K562 (cell line): ENCODE measurements around the gene TJP2. TPM values are rescaled to one million over a fixed set of nuclear protein-coding genes. Genes with fewer than 3 reads are reported as not detected.

ENCODE experiments used
- ATAC-seq: fragments of 200-7000 bp; cut with Tn5 transposase; 3 replicates; pipeline ENCODE4 v1.9.1; 2020; ENCODE audit warnings: moderate library complexity
- BruUV-seq: library from RNA; stranded (reverse); fragments of 400-500 nt; replicated peaks from 2 replicates; lab custom pipeline; 2021; lab: Mats Ljungman, UMichigan
- CTCF ChIA-PET: fragments of 300-600 bp; formaldehyde crosslinking; extraction: SDS; loops from one replicate; lab custom pipeline; 2021; ENCODE audit warnings: low intra/inter-chr PET ratio; lab: Yijun Ruan, JAX
- POLR2A ChIA-PET: fragments of 300-600, 350-650 bp; sonication (Branson Sonifier 250); formaldehyde crosslinking; extraction: SDS; loops from one replicate; lab custom pipeline; 2021; ENCODE audit warnings: antibody characterized with exemption, inconsistent platforms; lab: Yijun Ruan, JAX
- DNase-seq, 4 experiments: peaks; one replicate each; pipeline versions ENCODE4 v3.0.0 to v3.0.0-alpha.2; 2011 to 2018; ENCODE audit warnings: low spot score in 3 of 4, mixed read lengths in 3 of 4; ENCODE audit errors: extremely low read depth in 1 of 4
- FAIRE-seq: peaks from 2 replicates; lab custom pipeline; 2011; peaks lifted over from hg19 to GRCh38; lab: Jason Lieb, UNC
- H2AFZ ChIP-seq: 2 replicates; pipeline ENCODE4 v1.6.0; 2011; ENCODE audit warnings: low read depth, low read length, control low read depth, inconsistent platforms
- H3K27ac ChIP-seq: fragments of 200-600 bp; 3 replicates; pipeline ENCODE4 v1.8.0; 2011; ENCODE audit warnings: low read depth, mild to moderate bottlenecking, control low read depth, inconsistent platforms, low read length, moderate library complexity, mixed read lengths; ENCODE audit errors: extremely low read depth
- H3K27me3 ChIP-seq, 2 experiments: fragments of 300-600 bp in 1 of 2; 2 replicates in 1 of 2; 3 replicates in 1 of 2; pipeline versions ENCODE4 v1.6.0 to v1.8.0; 2011; ENCODE audit warnings: inconsistent platforms in 2 of 2, low read length in 2 of 2, mild to moderate bottlenecking in 1 of 2, mixed read lengths in 1 of 2, moderate library complexity in 1 of 2; ENCODE audit not compliant: control insufficient read depth in 2 of 2, insufficient read depth in 2 of 2
- H3K36me3 ChIP-seq: fragments of 300-600 bp; 3 replicates; pipeline ENCODE4 v1.8.0; 2011; ENCODE audit warnings: mild to moderate bottlenecking, low read length, inconsistent platforms; ENCODE audit not compliant: control insufficient read depth, insufficient read depth
- H3K4me1 ChIP-seq, 2 experiments: fragments of 200-600 bp in 1 of 2; replicated peaks in 1 of 2; 2 replicates in 1 of 2; 3 replicates in 1 of 2; pipeline versions ENCODE4 v1.5.1 to v1.8.0; 2011; ENCODE audit warnings: inconsistent platforms in 2 of 2, low read length in 2 of 2, mild to moderate bottlenecking in 1 of 2, mixed read lengths in 1 of 2, moderate library complexity in 1 of 2; ENCODE audit not compliant: control insufficient read depth in 2 of 2, insufficient read depth in 2 of 2
- H3K4me2 ChIP-seq: 2 replicates; pipeline ENCODE4 v1.6.1; 2011; ENCODE audit warnings: low read length, control low read depth, inconsistent platforms, mixed read lengths; ENCODE audit not compliant: insufficient read depth
- H3K4me3 ChIP-seq: fragments of 200-600 bp; sonication (generic), shearing (Covaris generic); 2 replicates; pipeline ENCODE4 v1.5.1; 2016; ENCODE audit warnings: control low read depth, inconsistent platforms
- H3K79me2 ChIP-seq: fragments of 200-600 bp; 3 replicates; pipeline ENCODE4 v1.8.0; 2011; ENCODE audit warnings: low read length, inconsistent platforms; ENCODE audit not compliant: control insufficient read depth, insufficient read depth
- H3K9ac ChIP-seq, 2 experiments: 2 replicates each; pipeline versions ENCODE4 v1.6.0 to v1.6.1; 2011; ENCODE audit warnings: low read depth in 2 of 2, low read length in 2 of 2, control low read depth in 1 of 2, inconsistent platforms in 1 of 2, mild to moderate bottlenecking in 1 of 2, mixed read lengths in 1 of 2; ENCODE audit not compliant: insufficient read depth in 1 of 2
- H3K9me1 ChIP-seq: one replicate; pipeline ENCODE4 v1.6.0; 2011; ENCODE audit warnings: inconsistent platforms, mild to moderate bottlenecking, low read length, moderate library complexity; ENCODE audit not compliant: control insufficient read depth, insufficient read depth
- H3K9me3 ChIP-seq: replicated peaks from 2 replicates; pipeline ENCODE4 v1.5.1; 2011; ENCODE audit warnings: low read depth, low read length, inconsistent platforms; ENCODE audit not compliant: control insufficient read depth, insufficient read depth
- H4K20me1 ChIP-seq: replicated peaks from 2 replicates; pipeline ENCODE4 v1.6.1; 2011; ENCODE audit warnings: low read length, inconsistent platforms, mixed read lengths; ENCODE audit not compliant: control insufficient read depth, insufficient read depth
- E2F1 ChIP-seq: sonication (generic); formaldehyde crosslinking; IDR thresholded peaks from 2 replicates; pipeline ENCODE4 v1.8.1; 2023; ENCODE audit warnings: mild to moderate bottlenecking, missing genetic modification reagents, moderate library complexity
- FOXM1 ChIP-seq, 2 experiments: fragments of 450-650 bp in 1 of 2; sonication (generic) in 1 of 2; formaldehyde crosslinking in 1 of 2; IDR thresholded peaks; 2 replicates each; pipeline versions ENCODE4 v1.6.1 to v1.9.0; 2017 to 2022; ENCODE audit warnings: low read depth in 2 of 2, mild to moderate bottlenecking in 2 of 2, missing genetic modification reagents in 1 of 2, moderate library complexity in 1 of 2
- GATA2 ChIP-seq: sonication (generic); formaldehyde crosslinking; IDR thresholded peaks from 2 replicates; pipeline ENCODE4 v1.4.0; 2020; ENCODE audit warnings: mild to moderate bottlenecking, missing genetic modification reagents
- MXD1 ChIP-seq: fragments of 250-450 bp; sonication (Bioruptor Pico); IDR thresholded peaks from 2 replicates; pipeline ENCODE4 v1.8.0; 2021; ENCODE audit warnings: borderline replicate concordance, mild to moderate bottlenecking, moderate library complexity; ENCODE audit not compliant: poor library complexity, severe bottlenecking
- POLR2AphosphoS2 ChIP-seq: IDR thresholded peaks from 2 replicates; pipeline ENCODE4 v1.6.1; 2012; ENCODE audit warnings: low read length, improper control_type of control experiment
- RBM25 ChIP-seq: fragments of 200-400 bp; formaldehyde crosslinking; IDR thresholded peaks from 2 replicates; pipeline ENCODE4 v1.6.1; 2018; ENCODE audit warnings: low read length, low read depth, moderate library complexity; ENCODE audit not compliant: severe bottlenecking
- RBM34 ChIP-seq: fragments of 200-400 bp; formaldehyde crosslinking; IDR thresholded peaks from 2 replicates; pipeline ENCODE4 v1.6.1; 2018; ENCODE audit warnings: low read length, borderline replicate concordance; ENCODE audit not compliant: insufficient read depth
- ZNF12 ChIP-seq: sonication (generic); formaldehyde crosslinking; IDR thresholded peaks from 2 replicates; pipeline ENCODE4 v1.4.0; 2020; ENCODE audit warnings: mild to moderate bottlenecking, missing genetic modification reagents
- ZNF253 ChIP-seq: fragments of 250-450 bp; sonication (Bioruptor Pico); conservative IDR thresholded peaks from 2 replicates; pipeline ENCODE4 v1.6.1; 2021; ENCODE audit warnings: mild to moderate bottlenecking
- ZNF592 ChIP-seq: fragments of 450-650 bp; IDR thresholded peaks from 2 replicates; pipeline ENCODE4 v1.6.1; 2017; ENCODE audit warnings: antibody characterized with exemption, mild to moderate bottlenecking
- WGBS: fragments of 100-300 bp; shearing (Covaris generic); methylation state at CpG from one replicate; pipeline ENCODE4 v1.1.6; 2016; ENCODE audit warnings: low coverage, mixed read lengths; ENCODE audit not compliant: insufficient coverage; ENCODE audit errors: missing lambda C conversion rate; 5-methylcytosine and 5-hydroxymethylcytosine counted together
- in situ Hi-C: fragments of 300-500 bp; cut with MboI; formaldehyde crosslinking; loops from 4 replicates; pipeline ENCODE4 v1.15.0; 2018; ENCODE audit warnings: inconsistent platforms, mixed read lengths
- intact Hi-C: fragments of 100-400 bp; cut with micrococcal nuclease; formaldehyde crosslinking; loops from 2 replicates; pipeline ENCODE4 v1.14.2; 2022
- polyA plus RNA-seq, 8 experiments: library from polyadenylated mRNA; depleted of rRNA in 4 of 8; stranded (reverse) in 5 of 8; unstranded in 3 of 8; fragments of >200 nt; fragmentation: Nextera tagmentation in 2 of 8; fragmentation: Illumina TruSeq in 1 of 8; extraction: Ambion mirVana in 2 of 8; extraction: Trizol in 1 of 8; gene quantifications; 2 replicates each; pipeline versions ENCODE4 v1.2.1 to v1.2.3, GENCODE V29; 2011 to 2014; ENCODE audit warnings: inconsistent platforms in 1 of 8, missing spikeins in 1 of 8
- total RNA-seq, 7 experiments: library from RNA; depleted of rRNA in 6 of 7; stranded (reverse); fragments of >200 nt in 6 of 7; fragmentation: Illumina TruSeq in 2 of 7; extraction: Trizol in 2 of 7; gene quantifications; 2 replicates each; pipeline versions ENCODE4 v1.2.1 to v1.2.3, GENCODE V29; 2011 to 2021; ENCODE audit warnings: low replicate concordance in 1 of 7

TJP2 gene
- total and polyA plus RNA-seq, 9 of the 15 experiments (the other 6 are each of a cell fraction or from before 2014, with no cell fraction given) = 4.0 to 24.1 (median 16.8) TPM

DNA sequence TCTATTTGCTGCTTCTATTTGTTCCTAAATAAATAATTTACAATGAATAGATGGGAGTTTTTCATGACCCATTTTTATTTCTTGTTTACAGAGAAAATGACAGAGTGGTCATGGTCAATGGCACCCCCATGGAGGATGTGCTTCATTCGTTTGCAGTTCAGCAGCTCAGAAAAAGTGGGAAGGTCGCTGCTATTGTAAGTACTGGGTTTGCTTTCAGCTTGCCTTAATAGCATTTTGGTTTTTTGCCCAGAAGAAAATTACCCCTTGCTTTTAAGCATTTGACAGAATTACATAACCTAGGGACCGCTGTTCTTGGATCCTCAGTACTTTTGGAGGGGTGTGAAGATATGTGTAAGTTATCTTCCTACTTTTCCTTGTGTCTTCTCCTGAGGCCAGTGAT lies 44.1 kb downstream of the TJP2 start:
- DNase-seq (no peak), ATAC-seq (no peak), FAIRE-seq (no peak)
- no peaks in the 10 kb centered on the region for H3K9me3 ChIP-seq
- no peak overlapping the region for H2AFZ ChIP-seq
- H3K27ac ChIP-seq = no peak overlapping the region
- no peaks in the 10 kb centered on the region for H3K79me2 ChIP-seq
- ChIA-PET CTCF (no interaction called here), POLR2A (no interaction called here)
- WGBS = 81% methylated on average over 3 of the region's 3 CpGs
- intact Hi-C loops (no loop called here), in situ Hi-C loops (no loop called here)
- H4K20me1 ChIP-seq = no peaks in the 10 kb centered on the region
- H3K27me3 ChIP-seq = no peaks in the 10 kb centered on the region
- H3K9ac ChIP-seq = no peak overlapping the region
- BruUV-seq = no TSS peak
- no peak overlapping the region for H3K4me2 ChIP-seq
- peaks cover 7 to 20% of the 10 kb centered on the region in 2 experiments; a peak in 4 of 5 replicates for H3K4me1 ChIP-seq
- no peak overlapping the region for H3K4me3 ChIP-seq
- no peaks in the 10 kb centered on the region for H3K9me1 ChIP-seq
- TF ChIP-seq ZNF12 (CRISPR knock-in tag) (no peak), FOXM1 (IDR thresholded peaks at IDR 0.05; ENCODE audit: low read depth) (no peak), FOXM1 (CRISPR knock-in tag; IDR thresholded peaks at IDR 0.05; ENCODE audit: low read depth) (no peak), ZNF253 (CRISPR knock-in tag) (no peak), GATA2 (CRISPR knock-in tag) (no peak), ZNF592 (no peak), E2F1 (no peak), MXD1 (no peak), RBM34 (no peak), RBM25 (no peak), POLR2AphosphoS2 (no peak)
- peaks cover 29% of the 10 kb centered on the region for H3K36me3 ChIP-seq
